NCI-H748 (cell line): ENCODE results near the gene HLA-B.

Experiments
- DNase-seq: peaks from one replicate; lab custom pipeline; 2025; ENCODE audit not compliant: unreplicated experiment; lab: John Stamatoyannopoulos, UW

Gene HLA-B

DNA sequence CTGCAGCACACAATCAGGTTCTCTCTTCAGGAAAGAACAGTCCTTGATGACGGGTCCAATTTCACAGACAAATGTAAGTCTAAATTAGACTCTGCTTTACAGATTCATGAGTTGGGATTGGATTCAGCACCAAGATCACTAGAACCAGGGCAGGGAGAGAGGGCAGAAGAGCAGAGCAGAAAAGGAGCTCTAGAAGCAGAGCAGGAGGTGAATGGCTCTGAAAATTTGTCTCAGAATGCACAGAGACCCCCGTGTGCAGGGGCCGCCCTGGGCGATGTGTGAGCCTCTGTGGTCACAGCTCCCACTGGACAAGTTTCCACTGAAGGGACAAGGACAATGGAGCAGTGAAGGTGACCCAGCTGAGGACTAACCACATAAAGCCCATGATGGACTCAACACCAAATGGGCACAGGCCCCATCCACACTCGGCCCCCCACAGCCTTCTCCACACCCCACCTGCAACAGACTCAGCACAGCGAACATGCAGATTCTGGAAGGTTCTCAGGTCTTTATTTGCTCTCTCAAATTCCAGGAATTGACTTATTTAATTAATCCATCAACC lies 3.5 kb downstream of the HLA-B start:
- DNase-seq: no peak

DNA sequence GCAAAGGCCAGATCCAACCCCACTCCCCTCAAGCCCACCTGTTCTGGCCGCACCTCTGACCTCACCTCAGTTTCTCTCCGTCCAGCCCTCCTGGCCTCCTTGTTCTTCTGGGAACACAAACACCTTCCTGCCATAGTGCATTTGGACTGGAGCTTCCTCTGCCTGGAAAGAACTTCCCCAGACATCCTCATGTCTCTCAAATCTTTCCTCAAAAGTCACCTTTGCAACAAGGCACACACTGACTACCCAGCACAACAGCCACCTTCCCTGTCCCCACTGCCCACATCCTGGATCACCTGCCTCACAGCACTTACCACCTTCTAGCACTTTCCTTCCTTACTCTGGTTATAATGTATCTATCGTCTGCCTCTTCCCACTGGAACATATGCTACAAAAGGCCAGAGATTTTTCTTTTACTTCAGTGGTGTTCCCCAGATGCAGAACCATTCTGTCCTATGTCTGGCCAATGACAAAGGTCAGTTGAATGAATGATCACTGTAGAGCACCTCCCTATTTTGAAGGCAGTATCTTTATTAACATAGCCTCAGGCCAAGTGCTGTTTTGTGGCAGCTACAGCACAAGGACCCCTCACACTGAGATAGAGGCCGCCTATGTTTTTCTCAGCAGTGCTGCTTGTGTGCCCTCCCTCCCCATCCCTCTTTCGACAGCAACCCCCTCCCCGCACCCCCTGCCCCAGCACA lies 4.1 kb downstream of the HLA-B start:
- no peak for DNase-seq

DNA sequence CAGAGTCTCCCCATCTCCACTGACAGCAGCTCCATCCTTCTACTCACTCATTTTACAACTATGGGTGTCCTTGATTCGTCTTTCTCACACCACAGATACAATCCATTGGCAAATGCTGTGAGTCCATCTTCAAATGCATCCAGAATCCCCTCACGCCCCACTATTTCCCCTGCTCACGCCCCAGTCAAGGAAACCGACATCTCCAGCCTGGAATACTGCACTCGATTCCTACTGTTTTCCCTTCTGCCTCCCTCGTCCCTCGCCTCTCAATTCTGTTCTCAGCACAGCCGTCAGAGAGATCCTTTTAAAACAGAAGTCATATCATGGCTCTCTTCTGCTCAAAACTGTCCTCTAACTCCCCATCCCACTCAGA lies 4.7 kb downstream of the HLA-B start:
- no peak for DNase-seq

DNA sequence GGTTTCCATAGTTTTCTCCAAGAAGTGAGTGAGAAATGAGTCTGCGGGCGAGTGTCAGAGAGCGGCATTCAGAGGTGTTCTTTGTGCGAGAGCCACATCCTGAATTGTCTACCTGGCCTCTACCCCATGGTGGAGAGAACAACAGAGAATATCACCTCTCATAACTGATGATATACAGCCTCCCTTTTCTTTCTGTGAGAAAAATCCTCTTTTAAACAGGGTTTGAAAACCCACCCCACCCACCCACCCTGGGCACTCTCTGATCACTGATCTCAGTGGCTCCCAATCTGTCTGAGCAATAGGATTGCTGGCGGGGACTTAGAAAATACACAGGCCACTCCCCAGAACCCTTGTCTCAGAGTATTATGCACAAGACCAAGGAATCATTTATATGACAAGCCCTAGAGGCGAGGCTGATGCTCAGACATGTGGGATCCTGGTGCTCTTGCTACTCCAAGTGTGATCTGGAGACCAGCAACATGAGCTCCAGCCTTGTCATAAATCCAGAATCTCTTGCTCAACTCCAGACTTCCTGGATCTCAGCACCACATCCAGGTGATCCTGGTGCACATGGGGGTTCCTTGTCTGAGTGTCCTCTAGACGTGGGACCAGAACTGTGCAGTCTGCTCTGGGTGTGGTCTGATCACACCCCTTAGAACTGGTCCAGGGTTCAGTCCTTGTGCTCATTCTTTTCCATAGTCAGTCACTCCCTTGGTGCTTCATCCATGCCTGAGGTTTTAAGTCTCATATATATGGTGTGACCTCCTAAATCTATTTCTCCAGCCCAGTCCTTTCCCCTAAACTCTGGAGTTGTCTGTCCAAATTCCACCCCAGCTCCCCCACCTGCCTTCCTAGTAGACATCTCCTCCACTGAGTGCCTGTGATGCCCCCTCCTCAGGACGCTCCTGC lies 5.3 kb downstream of the HLA-B start:
- DNase-seq: no peak

DNA sequence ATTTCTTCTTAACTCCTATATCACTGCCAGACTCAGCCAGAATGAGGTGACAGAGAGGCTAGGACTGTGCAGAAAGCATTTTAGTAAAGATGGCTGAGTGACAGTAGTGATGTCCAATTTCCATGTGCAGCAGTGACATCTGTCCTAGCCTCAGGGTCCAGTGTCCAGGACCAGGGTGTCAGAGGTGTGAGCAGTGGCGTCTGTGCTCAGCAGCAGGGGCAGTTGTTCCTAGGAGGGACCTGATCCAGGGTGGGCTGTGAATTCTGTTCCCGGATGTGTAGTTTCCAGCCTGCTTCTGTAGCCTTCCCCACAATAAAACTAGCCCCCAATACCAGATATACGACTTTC lies 6.0 kb downstream of the HLA-B start:
- no peak for DNase-seq

GRCh38 chr6:31350196-31351032 lies 6.6 kb downstream of the HLA-B start:
- DNase-seq: peak; percentile 38

- DNase-seq: no peak
Observed at GRCh38 chr6:31349301-31349700, 7.7 kb downstream of the HLA-B start.

DNA sequence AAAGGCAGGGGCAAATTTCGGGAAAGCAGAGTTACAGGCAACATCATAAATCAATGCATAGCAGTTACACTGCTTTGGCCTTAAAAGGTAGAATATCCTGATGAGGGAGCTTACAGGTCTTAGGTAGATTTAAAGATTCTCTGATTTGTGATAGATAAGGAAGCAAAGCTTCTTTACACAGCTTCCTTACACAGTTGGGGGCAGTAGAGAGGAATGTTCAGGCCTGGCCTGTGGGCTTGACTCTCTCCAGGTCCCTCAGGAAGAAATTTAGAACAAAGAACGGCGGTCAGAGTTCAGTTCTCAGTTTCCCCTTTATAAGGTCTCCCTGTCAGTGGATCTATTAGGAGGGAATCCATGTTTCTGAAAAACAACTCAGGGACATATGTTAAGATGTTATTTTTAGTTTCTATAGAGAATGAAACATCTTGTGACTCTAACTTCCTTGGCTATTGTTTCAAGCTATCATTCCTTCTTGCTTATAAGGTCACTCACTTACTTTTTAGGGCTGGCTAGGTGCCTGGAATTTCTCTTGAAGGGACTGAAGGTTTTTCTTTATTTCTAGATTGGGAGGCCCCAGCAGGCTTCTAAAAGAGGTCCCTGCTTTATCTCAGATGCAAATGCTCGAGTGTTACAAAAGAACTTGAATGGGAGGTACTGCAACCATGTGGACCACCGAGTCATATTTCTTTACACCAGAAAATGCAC lies 11.8 kb downstream of the HLA-B start:
- no peak for DNase-seq

GRCh38 chr6:31340228-31340627 lies 16.8 kb downstream of the HLA-B start:
- no peak for DNase-seq

- DNase-seq: no peak
Observed at GRCh38 chr6:31339210-31339609, 17.8 kb downstream of the HLA-B start.

- peak; percentile 18 for DNase-seq
Observed at GRCh38 chr6:31336896-31337496, 20.0 kb downstream of the HLA-B start.

DNA sequence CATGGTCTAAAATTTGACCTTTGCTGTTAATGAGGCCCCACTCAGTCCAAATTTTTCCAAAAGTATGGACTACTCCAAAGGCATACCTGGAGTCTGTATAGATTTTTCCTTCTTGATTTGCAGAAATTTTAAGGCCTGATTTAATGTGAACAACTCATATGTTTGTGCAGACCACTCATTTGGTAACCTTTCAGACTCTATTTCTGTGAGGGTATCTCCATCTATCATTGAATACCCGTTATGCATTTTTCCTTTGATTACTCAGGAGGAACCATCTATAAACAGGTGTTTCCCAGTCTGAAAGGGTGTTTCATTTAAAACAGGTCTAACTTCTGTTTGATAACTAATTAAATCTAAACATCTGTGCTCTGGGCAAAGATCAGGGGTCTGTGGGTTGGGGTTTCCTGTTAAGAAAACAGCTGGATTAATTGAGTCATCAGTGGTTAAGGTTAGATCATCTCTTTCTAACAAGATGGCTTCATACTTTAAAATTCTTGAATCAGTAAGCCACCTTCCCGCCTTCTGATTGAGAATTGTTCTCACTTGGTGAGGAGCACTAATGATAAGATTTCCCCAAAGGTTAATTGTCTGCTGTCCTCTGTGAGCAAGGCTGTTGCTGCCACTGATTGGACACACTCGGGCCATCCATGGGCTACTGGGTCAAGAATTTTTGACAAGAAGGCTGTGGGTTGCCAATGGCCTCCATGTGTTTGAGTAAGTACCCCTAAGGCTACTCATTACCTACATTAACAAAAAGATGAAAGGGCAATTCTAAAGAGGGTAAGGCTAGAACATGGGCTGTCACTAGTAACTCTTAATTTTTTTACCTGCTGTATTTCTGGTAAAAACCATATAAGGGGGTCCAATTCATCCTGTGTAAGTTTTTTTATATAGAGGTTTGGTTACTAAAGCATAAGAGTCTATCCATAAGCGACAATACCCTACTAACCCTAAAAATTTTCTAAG lies 24.1 kb downstream of the HLA-B start:
- DNase-seq: no peak

DNA sequence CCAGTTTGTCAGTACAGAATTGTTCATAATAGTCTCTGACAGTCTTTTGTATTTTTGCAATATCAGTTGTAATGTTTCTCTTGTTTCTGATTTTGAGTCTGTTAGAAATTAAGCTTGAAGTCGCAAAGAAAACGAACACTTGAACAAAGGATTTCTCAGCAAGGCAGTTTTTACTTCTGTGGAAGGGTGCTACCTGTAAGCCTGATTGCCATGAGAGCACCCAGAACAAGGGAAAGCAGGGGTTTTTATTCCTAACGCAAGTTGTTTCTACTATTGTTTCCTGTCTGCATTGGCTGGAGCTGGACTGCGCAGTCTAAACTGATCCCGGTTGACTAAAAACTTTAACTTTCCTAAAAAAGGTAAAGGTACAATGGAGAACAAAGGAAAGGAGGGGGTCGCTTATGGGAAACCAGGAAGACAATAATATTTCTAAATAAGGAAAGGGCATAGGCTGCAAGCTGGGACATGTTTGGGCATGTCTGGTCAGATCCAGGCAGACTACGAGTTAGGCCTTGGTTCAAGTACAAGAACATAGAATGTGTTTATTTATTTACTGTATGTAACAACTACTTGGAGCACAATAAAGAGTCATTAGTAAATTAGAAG lies 28.5 kb downstream of the HLA-B start:
- no peak for DNase-seq

DNA sequence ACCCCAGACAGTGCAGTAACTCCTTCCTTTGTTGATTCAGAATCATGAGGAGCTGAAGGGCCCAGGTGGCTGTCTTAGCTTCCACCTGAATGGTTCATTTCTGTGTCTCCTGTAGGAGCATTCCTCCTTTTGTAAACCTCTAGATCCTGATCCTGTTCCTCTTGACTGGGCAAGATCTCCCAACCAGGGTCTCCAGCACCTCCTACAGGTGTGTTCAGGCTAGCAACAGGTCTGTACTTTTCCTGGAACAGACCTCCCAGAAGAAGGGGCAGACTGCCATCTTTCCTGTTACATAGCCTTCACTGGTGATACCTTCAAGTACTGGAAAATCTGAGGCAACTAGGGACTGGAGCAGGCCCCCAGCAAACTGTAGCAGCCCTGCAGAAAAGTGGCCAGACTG lies 35.2 kb downstream of the HLA-B start:
- no peak for DNase-seq

GRCh38 chr6:31321005-31321707 lies 35.8 kb downstream of the HLA-B start:
- no peak for DNase-seq

DNA sequence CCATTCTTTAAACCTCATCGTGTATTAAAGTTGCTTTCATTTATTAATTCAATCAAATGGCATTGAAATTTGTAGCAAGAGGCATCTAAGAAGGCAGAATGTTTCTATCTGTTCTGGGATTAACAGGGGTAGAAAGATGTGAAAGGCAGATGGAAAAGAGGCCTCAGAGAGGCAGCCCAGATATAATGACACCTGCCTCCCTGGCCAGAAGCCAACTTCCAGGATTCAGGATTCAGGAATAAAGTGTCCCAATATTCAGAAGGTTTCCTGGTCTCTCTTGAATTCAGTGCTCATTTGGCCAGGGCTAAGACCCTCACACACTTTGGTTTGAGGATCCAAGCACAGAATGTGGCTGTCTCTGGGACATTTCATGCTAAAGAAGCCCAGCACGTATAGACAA lies 39.9 kb downstream of the HLA-B start:
- DNase-seq: no peak

DNA sequence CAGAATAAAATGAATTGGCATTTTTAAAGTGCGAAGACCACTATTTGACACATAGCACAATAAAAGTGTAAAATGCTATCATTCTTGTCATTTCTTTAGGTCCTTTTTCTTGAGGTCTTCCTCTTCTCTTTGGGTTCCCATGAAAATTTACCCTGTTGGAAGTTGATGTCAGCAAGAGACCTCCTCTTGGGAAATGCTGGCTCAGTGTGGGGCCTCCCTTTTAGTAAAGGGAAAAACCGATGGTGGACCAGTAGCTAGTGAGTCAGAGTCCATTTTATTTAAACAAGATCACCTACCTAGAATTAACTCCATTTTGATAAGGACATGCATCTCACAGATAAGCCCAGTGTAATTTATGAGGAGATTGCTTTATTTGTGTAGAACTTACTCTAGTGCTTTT lies 47.3 kb downstream of the HLA-B start:
- no peak for DNase-seq

GRCh38 chr6:31308845-31309175 lies 48.2 kb downstream of the HLA-B start:
- DNase-seq: no peak
